ENCODE results near the gene GET3.

GET3 gene

DNA sequence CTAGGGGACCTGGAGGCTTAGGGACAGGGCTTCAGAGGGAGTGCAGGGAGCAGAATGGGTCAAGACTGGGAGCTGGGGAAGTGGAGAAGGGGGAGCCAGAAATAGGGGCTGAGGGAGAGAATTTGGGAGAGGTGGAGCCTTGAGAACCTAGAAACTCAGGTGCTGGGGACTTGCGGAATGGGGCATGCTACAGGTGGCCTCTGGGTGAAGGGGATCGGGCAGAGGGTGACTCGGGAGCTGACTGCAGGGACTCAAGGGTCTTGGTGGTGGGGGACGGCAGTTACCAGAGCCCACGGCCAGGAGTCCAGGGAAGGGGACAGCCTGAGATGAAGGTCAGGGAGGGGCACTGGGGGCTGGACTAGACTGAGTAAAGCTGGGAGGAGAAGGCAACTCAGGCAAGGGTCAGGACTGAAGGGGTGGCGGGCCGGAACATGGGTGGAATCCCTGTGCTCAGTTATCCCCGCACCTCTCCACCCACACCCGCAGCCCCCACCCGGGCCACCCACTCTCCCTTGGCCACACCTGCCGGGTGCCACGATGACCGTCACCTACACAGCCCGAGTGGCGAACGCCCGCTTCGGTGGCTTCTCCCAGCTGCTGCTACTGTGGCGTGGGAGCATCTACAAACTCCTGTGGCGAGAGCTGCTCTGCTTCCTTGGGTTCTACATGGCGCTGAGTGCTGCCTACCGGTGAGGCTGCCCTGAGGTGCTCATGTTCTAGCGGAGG, 14.9 kb downstream of the GET3 start:
- no peak for DNase-seq (ENCODE audit: low read depth in 3 of 3)

- no peak for DNase-seq (ENCODE audit: low read depth in 3 of 3)
These were observed 17.3 kb downstream of the GET3 start for GRCh38 chr19:12754465-12755196.

DNA sequence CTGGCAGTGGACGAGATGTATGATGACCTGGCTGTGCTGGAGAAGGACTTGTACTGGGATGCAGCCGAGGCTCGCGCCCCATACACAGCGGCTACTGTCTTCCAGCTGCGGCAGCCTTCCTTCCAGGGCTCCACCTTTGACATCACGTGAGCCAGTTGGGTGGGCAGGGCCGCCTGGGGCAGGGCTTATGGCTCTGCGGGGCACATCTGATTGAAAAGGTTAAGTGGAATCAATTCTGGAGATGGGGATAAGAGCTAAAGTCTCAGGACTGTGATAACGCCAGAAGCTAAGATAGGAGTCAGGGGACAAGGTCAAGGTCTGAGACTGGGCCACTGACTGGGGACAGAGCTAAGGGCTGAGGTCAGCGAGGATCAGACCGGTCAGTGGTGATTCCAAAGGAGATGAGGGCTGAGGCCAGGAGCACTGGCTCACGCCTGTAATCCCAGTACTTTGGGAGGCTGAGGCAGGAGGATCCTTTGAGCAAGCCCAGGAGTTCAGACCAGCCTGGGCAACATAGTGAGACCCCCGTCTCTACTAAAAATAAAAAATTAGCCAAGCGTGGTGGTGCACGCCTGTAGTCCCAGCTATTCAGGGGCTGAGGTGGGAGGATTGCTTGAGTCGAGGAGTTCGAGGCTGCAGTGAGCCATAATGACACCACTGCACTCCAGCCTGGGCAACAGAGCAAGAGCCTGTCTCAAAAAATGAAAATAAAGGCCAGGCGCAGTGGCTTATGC, 19.0 kb downstream of the GET3 start:
- no peak for DNase-seq (ENCODE audit: low read depth in 3 of 3)

DNA sequence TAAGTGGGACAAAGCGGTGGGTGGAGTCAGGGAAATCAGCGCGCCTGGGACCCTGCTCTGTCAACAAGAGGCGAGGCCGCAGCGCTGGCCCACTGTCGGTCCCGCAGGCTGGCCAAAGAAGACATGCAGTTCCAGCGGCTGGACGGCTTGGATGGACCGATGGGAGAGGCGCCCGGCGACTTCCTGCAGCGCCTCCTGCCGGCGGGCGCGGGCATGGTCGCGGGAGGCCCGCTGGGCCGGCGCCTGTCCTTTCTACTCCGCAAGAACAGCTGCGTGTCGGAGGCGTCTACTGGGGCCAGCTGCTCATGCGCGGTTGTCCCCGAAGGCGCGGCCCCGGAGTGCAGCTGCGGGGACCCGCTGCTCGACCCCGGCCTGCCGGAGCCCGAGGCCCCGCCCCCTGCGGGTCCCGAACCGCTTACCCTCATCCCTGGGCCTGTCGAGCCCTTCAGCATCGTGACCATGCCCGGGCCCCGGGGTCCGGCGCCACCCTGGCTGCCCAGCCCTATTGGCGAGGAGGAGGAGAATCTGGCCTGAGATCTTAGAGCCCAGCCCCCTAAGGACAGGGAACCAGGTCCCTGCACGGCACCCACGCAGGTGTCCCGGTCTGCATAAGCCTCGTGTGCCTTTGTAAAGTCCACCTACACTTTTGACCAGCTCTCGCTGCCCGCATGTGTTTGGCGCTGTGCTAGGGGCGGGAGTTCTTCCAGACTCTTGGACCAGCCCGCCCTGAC, 20.4 kb downstream of the GET3 start:
- DNase-seq (ENCODE audit: low read depth in 3 of 3) = peak in 1 of 3 donors; percentile 58

DNA sequence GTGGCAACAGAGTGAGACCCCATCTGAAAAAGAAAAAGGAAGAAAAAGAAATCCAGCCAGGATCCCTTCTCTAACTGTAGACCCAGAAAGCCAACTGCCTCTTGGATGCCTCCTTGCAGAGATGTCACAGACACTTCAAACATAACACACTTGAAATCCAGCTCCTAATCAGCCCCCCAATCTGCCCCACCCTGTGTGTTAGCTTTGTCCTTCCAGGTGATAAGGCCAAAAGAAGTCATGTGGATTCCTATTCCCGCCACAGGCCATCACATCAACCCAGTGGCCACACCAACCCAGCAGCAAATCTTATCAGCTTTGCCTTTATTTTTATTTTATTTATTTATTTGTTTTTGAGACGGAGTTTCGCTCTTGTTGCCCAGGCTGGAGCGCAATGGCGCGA, 22.4 kb downstream of the GET3 start:
- DNase-seq (ENCODE audit: low read depth in 3 of 3) = no peak

GRCh38 chr19:12763100-12763499, 25.8 kb downstream of the GET3 start:
- DNase-seq (ENCODE audit: low read depth in 3 of 3) = no peak

- no peak for DNase-seq (ENCODE audit: low read depth in 3 of 3)
These were observed 27.4 kb downstream of the GET3 start for GRCh38 chr19:12764698-12765097.

DNA sequence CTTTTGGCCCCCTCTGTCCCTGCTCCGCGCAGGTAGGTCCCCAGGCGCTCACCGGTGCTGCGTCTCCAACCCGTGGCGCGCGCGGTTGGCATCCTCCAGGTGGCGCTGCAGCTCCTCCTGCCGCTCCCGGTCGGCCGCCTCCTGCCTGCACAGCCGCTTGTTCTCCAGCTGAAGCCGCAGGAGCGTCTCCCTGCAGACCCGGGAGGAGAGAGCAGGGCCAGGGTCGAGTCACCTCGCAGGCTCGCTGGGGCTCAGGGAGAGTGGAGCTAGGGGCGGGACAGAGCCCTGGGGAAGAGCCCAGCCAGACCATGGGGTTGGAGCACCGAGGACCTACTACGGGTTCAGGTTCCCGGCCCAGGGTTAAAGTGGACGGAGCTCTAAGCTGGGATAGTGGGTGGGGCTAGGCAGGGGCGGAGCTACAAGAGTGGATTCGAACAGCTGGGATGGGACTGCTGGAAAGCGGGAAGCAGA, 28.8 kb downstream of the GET3 start:
- DNase-seq (ENCODE audit: low read depth in 3 of 3) = peak in 2 of 3 donors; percentile 53 to 82

- no peak for DNase-seq (ENCODE audit: low read depth in 3 of 3)
These were observed 29.9 kb downstream of the GET3 start for GRCh38 chr19:12767150-12767549.

DNA sequence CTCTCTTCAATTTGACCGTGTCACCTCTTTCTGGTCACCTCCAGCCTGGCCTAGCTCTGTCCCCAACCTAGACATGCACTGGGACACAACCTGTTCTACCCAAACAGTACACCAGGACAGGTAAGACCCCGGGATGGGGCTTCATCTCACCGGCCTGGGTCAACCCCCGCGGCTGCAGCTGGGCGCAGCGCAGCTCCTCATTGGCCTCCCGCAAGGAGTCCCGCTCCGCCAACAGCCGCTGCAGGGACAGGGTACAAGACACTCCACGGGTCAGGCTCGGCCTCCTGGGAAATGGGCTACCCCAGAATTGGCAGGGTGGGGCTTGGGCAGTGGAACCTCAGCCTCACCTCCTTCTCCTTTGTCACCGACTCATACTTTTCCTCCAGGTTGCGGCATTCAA, 30.4 kb downstream of the GET3 start:
- no peak for DNase-seq (ENCODE audit: low read depth in 3 of 3)

DNA sequence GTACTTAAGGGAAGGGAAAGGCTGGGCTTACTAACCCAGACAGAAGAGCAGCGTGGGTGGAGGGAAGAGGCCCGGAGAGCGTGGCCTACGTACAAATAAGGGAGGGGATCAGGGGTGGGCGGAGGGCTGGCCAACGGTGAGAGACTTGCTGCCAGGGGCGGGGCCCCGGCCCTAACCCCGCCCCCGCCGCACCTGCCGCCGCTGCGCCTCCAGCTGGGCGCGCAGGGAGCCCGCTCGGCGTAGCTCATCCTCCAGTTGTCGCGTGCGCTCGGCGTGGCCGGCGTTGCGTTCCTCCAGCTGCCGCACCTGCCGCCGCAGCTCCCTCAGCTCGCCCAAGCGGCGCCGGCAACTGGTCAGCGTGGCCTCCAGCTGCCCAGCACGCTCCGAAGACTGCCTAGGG, 32.4 kb downstream of the GET3 start:
- DNase-seq (ENCODE audit: low read depth in 3 of 3) = no peak

DNA sequence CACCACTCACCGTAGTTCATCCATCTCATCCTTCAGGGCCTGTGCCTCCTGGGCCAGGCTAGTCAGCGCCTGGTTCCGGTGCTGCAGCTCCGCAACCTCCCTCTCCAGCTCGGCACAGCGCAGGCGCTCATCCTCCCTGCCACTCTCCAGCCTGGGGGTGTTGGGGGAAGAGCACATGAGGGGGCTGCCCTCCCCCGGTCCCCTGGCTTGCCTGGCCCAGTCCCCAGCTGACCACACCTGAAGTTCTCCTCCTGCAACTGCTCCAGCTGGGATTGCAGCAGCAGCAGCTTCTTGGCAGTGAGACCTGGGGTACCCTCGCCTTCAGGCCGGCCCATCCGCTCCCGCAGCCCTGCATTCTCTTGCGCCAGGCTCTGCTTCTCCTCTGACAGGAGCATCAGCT, 33.6 kb downstream of the GET3 start:
- DNase-seq (ENCODE audit: low read depth in 3 of 3) = no peak

DNA sequence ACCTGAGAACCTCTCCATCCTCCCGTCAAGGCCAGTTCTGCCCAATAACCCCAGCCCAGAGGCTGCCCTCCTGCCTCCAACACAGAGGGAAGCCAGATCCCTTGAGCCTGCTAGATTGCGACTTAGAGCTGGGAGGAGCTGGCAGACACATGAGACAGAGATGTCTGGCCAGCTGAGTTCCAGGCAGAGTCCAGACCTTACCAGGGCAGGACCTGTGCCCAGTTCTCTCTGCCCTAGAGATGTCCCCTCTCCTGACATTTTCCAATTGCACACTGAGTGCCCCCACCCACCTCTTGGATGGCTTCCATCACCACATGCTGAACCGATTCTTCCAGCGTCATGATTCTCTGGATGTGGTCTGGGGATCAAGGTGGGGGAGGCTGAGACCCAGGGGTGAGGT, 35.0 kb downstream of the GET3 start:
- no peak for DNase-seq (ENCODE audit: low read depth in 3 of 3)

- no peak for DNase-seq (ENCODE audit: low read depth in 3 of 3)
These were observed 36.3 kb downstream of the GET3 start for GRCh38 chr19:12773571-12773970.

DNA sequence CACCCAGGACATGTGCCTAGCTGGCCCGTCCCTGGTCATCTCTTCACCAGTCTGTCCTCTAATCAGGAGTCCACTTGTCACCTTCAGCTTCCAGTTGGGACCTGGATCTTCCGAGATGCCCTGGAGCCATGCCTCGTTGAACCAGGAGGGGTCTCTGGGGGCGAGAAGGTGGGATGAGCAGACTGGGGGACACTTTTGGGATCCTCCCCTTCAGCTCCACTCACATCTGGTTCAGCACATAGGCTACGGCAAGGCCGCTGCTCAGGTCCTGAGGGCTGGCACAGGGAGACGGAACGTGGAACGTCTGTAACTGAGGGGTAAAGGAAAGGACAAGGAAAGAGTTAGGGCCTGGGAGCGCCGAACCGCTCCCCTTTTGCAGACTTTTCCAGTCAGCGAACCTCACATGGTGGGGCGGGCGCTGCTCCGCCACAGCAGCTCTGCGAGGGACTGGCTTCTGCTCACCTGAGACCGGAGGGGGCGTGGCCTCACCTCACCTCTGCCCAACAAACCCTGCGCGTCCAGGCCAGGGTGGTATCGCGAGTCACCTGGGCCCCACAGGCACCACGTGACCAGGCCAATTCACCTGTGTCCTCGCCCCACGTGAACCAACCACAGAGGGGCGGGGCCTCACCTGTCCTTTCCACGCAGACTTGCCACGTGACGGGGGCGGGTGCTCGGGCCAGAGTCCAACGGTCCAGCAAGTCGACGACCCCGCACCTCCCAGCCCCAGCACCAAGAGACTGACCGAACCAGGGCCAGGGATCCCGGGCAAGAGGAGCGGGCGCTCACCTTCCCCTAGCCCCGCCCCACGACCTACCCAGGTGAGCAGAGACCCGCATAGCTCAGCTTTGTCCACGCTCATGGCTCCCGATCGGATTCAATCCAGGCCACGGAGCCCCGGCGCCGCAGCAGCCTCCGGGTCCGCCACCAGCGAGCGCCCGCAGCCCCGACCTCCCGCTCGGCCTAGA, 37.6 kb downstream of the GET3 start, which contains the start of gene HOOK2:
HOOK2 (minus strand) TSS at position 965 of the 968 bp plus-strand sequence; CDS start at position 862, 103 bp downstream.
- DNase-seq (ENCODE audit: low read depth in 3 of 3) = no peak

DNA sequence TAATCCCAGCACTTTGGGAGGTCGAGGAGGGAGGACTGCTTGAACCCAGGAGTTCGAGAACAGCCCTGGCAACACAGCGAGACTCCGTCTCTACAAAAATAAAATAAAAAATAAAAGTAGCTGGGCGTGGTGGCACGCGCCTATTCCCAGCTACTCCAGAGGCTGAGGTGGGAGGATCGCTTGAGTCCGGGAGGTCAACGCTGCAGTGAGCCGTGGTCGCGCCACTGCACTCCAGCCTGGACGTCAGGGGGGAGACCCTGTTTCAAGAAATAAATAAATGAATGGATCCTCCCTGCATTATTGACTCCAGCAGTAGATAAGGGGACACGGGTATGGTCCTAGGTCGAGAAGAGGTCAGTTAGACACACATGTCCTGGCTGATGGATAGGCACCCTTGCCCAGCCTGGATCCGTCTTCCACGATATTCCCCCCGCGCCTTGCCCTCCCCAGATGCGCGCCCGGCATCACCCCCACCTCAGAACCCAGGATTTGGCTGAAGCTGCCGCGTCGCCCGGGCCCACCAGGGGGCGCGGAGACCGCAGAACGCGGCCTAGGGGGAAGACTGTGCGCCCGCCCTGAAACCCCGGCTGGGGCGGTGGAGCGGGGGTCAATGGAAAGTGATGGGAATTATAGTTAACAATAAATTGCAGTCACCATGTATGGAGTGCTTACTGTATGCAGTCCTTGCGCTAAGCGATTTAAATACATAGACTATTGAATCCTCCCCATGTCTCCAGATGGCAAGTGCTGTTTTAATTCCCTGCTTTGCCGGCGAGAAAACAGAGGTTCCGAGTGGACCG, 40.1 kb downstream of the GET3 start:
- peak in 2 of 3 donors; percentile 57 to 83 for DNase-seq (ENCODE audit: low read depth in 3 of 3)

DNA sequence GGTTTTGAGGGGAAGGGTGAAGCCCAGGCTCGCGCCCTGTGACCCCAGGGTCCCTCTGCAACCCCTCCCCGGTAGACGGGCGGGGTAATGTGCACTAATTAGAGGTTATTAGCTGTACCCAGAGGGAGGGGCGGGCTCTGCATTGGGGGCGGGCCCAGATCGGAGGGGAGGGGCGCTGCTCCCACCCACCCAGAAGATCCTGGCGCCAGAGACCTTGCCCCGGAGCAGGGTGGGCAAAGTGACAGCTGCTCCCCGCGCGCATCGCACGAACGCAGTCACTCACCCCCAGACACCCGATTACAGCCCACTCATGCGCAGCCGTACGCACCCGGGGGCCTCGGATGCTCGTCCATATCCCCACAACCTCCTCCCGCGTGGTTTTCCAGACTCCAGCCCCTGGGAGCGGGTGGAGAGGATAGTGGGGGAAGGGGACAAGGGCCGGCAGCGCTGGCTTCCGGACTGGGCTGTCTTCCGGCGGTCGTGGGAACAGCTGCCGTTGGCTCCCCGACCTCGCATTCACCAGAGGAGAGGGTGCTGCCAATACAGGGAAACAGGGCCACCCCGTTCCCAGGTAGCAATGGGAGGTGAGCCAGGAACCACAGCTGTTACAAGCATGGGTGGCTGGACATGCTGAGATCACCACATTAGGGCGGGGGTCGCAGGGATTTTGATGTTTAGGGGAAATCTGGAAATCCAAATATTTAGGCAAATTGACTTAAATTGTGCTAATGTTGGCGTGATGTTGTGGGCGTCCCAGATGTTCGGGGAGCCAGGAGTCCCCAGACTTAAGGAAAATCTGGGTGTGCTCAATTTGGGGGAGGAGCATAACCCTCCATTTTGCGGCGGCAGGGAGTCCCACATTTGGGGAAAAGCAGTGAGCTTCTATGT, 41.0 kb downstream of the GET3 start:
- no peak for DNase-seq (ENCODE audit: low read depth in 3 of 3)

GRCh38 chr19:12778905-12779161, 41.5 kb downstream of the GET3 start:
- no peak for DNase-seq (ENCODE audit: low read depth in 3 of 3)

Measured in stimulated activated CD4-positive, alpha-beta T cell treated with anti-CD3 and anti-CD28 coated beads, TNF-alpha, amount 100 ng/mL, for 48 hours (primary cell).